GM18502 (cell line): Measurements from ENCODE around the gene GMEB2.
"Not testable (repeated sequence)": the region's sequence is repeated elsewhere in the genome, so short reads cannot be mapped to it uniquely, and the experiment has no call there.

Experiments used
- ATAC-seq: cut with Tn5 transposase; IDR thresholded peaks from one replicate; pipeline ENCODE4 v1.9.1; 2021; ENCODE audit warnings: mild to moderate bottlenecking; ENCODE audit not compliant: unreplicated experiment, poor library complexity

The GMEB2 gene

DNA sequence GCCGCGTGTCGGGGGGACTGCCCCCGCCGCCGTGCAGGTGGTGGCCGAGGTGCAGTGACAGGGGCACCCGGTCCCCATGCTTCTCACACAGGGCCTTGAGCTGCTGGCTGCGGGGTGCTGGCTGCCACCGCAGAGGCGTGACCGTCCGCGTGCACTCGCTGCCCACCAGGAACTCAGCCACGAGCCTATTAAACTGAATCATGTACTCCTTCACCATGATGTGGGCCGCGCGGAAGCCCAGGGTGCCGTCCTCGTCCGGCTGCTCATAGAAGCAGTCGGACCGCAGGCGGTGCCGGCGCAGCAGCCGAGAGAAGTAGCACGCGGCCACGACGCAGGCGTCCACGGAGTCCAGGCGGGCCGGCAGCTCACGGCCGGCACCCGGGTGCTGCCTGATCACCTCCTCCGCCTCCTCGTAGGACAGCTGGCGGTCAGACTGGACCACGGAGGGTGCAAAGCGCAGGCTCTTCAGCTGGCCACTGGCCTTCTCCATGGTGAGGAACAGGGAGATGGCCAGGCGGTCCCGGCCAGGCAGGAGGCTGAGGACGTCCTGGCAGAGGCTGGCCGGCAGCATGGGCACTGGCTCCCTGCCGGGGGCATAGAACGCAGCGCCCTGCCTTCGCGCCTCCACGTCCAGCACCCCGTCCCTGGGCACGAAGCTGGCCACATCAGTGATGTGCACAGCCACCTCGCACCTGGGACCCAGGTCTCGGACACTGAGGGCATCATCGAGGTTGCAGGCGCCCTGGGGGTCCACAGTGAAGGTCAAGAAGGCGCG is 62.7 kb downstream of the GMEB2 start:
- no peak for ATAC-seq

- no peak for ATAC-seq
Measured at GRCh38 chr20:63563225-63563935, 63.5 kb downstream of the GMEB2 start.

DNA sequence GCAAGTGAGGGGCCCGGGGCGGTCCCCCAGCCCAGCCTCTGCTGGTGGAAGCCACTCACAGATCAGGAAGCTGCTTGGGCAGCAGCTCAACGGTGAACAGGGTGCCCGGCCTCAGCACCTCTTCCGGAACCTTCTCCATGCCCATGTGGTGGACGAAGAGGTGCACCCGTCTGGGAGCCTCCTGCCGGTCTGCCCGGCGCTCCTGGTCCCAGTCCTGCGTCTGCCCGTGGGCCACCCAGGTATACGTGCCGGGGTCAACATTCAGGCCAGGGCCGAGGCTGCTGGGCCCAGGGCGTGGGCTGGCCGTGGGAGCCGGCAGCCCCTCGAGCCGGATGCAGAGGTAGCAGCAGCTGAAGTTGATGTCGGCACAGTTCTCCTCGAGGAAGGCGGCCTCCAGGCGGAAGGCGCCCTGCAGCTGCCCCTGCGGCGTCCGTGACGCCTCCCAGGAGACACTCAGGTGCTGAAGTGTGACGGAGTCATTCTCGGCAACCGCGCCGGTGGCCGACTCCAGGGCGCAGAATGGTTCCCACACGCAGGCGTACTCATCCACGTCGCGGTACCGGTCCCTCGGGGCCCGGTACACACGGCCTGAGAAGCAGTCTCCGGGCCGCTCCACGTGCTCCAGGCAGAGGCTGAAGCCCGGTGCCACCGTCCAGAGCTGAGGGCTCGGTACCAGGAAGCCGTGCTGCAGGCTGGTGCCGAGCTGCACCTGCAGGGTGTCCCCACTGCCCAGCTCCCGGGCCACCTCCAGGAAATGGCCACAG is 64.3 kb downstream of the GMEB2 start:
- no peak for ATAC-seq

DNA sequence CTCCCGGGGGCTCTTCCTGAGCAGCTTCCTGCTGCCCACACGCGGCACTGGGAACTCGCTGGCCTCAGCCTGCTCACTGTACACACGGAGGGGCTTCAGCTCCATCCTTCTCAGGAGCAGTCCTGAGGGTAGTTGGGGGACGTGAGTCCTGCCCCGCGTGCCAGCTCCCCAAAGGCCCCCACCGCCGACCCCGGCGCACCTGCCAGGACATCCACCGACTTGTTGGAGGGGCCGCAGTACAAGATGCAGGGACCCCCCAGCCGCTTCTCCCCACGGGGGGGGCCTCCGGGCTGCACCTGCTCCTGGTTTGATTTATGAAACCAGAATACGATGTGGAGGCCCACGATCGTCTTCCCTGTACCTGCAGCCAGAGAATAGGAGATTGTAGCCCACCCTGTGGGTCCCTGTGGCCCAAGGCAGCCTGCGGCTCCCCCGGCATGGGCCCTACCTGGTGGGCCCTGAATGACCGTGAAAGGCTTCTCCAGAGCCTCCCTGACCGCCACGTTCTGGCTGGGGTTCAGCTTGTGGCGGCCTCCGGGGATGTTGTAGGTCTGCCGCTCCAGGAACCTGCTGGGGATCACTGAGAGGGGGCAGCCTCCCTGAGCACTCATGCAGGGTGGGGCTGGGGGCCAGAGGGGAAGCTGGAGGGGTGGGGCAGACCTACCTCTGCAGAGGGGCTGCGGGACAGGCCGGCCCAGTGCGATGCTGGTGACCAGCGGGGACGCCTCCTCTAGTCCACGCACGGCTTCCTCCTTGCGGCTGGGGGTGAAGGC is 65.1 kb downstream of the GMEB2 start:
- no peak for ATAC-seq

DNA sequence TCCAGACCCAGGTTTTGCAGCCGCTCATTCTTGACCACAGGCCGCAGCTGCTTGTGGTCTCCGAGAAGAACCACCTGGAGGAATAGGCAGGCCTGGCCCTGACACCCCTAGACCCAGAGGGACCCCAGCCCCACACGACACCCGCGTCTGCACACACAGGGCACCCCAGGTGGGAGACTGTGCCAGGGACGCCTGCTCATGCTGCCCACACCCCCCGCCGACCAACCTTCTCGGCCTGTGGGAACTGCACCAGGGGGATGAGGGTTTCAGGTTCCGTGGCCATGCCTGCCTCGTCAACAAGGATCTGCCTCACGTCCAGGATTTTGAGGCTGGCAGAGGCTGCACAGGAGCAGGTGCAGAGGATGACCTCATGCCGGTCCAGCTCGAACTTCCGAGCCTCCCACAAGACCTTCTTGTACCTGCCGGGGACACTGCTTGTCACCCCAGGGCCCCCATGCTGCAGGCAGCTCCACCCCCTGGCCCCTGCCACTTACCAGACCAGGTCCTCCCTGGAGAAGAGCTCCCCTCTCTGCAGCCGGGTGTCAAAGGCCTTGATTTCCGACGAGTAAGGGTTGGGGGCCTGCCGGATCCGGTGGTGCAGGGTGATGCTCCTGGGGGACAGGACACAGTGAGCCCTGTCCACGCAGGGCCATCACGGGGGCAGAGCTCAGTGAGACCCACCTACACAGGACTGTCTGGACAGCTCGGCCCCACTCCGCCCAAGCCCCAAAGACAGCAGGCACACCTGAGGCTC is 65.9 kb downstream of the GMEB2 start:
- no peak for ATAC-seq

GRCh38 chr20:63560333-63560805 is 66.5 kb downstream of the GMEB2 start:
- no peak for ATAC-seq

GRCh38 chr20:63559485-63560332 is 67.2 kb downstream of the GMEB2 start:
- not testable (repeated sequence) for ATAC-seq

DNA sequence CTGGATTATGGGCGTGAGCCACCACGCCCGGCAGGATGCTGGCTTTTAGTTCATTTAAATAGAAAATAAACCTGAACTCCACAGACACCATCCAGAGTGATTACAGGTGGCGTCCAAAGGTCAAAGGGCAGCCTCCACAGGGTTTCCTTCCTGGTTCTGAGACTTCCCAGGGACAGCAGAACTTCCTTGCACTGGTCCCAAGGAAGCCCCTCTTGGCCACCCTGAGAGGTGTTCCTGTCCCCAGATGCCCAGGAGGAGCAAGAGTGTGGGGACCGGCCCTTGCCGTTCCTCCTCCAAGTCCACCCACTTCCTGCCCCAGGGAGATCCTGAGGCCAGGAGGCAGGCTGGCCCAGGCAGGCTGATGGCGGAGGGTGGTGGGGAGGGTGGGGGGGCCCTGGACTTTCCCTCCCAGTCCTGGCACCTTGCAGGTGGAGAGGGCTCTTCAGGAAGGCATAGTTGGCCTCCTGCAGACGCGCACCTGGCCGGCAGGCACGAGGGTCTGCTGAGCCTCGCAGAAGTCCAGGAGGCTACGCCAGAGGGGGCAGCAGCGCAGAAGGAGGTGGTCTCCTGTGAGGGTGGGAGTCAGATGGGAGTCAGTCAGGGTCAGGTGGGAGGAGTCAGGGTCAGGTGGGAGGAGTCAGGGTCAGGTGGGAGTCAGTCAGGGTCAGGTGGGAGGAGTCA is 68.0 kb downstream of the GMEB2 start:
- no peak for ATAC-seq

DNA sequence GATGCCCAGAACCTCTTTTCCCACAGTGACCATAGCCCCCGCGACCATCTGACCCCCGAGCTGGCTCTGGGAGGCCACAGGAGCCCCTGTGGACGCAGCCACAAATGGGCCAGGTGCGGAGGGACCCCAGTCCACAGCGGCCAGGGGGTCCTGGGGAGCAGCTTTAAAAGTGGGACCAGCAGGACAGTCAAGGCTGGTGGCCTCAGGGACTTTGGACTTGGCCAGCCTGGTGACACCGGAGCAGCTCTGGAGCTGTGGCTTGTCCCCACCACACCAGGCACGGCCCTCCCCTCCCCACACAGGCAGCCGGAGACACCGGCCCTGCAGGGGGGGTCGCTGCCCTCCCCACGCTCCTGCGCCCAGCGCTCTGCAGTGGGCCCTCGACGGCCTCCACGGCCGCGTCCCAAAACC is 69.4 kb downstream of the GMEB2 start:
- ATAC-seq: no peak

GRCh38 chr20:63556873-63557478 is 69.9 kb downstream of the GMEB2 start:
- no peak for ATAC-seq

DNA sequence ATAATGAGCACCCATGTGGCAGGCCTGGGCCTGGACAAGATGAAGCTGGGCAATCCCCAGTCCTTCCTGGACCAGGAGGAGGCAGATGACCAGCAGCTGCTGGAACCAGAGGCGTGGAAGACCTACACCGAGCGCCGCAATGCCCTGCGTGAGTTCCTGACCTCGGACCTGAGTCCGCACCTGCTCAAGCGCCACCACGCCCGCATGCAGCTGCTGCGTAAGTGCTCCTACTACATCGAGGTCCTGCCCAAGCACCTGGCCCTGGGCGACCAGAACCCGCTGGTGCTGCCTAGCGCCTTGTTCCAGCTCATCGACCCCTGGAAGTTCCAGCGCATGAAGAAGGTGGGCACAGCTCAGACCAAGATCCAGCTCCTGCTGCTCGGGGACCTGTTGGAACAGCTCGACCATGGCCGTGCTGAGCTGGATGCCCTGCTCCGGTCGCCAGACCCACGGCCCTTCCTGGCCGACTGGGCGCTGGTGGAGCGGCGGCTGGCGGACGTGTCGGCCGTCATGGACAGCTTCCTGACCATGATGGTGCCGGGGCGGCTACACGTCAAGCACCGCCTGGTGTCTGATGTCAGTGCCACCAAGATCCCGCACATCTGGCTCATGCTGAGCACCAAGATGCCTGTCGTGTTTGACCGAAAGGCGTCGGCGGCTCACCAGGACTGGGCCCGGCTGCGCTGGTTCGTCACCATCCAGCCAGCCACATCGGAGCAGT is 71.1 kb downstream of the GMEB2 start:
- ATAC-seq: no peak

GRCh38 chr20:63554361-63555278 is 72.3 kb downstream of the GMEB2 start:
- peak; percentile 6 for ATAC-seq

GRCh38 chr20:63553933-63554290 is 73.0 kb downstream of the GMEB2 start, which contains the start of gene FNDC11:
Gene FNDC11, plus strand, starts transcription at chr20:63554159. Its CDS starts 1,505 bp downstream, at chr20:63555664.
- peak; percentile 25 for ATAC-seq

- peak; percentile 54 for ATAC-seq
Measured at GRCh38 chr20:63553251-63553932, 73.5 kb downstream of the GMEB2 start.

DNA sequence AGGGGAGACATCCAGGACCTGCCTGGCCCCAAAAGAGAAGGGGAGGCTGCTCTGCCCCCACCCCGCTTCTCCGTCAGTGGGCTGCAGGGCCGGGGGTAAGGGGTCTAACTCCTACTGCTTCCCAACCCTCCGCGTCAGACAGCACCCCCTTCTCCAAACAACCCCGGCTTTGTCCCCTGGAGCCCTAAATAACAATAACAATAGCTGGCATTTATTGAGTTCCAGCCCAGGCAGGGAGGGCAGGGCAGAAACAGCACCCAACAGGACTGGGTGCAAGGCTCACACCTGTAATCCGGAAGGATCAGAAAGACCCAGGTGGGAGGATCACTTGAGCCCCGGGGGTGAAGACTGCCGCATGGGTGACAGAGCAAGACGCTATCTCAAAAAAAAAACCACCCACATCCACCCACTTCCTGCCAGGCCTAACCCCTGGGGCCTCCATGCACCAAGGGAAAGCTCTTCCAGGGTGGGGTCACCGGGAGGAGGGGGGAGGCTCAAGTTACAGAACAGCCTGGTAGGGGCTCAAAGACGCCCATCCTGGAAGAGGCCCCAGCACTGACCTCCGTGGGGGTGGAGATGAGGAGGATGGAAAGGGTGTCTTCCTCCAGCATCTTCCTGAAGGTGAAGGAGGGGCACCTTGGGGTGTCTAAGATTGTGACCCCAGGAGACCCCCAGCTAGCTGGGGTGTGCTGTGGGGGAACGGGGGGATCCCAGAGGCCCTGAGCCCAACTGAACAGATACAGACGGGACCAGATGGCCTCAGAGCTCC is 74.2 kb downstream of the GMEB2 start:
- peak; percentile 42 for ATAC-seq
